ENCODE data around the gene PCDH1.

PCDH1 gene

GRCh38 chr5:141807732-141808131, 70.5 kb downstream of the PCDH1 start:
- DNase-seq (ENCODE audit: low spot score) = no peak

GRCh38 chr5:141807329-141807728, 70.9 kb downstream of the PCDH1 start:
- DNase-seq (ENCODE audit: low spot score) = no peak

- no peak for DNase-seq (ENCODE audit: low spot score)
Observed at GRCh38 chr5:141806626-141807025, 71.6 kb downstream of the PCDH1 start.

GRCh38 chr5:141805874-141806595, 72.2 kb downstream of the PCDH1 start:
- no peak for DNase-seq (ENCODE audit: low spot score)

GRCh38 chr5:141804475-141804874, 73.7 kb downstream of the PCDH1 start:
- no peak for DNase-seq (ENCODE audit: low spot score)

Measured in AG20443 (cell line).